Stimulated activated naive CD4-positive, alpha-beta T cell treated with Interleukin-2 at 50 U/mL for 16 hours (primary cell): ENCODE results near the gene NOS1.

Experiments
- DNase-seq: peaks from one replicate; lab custom pipeline; 2025; lab: John Stamatoyannopoulos, UW

Gene NOS1

GRCh38 chr12:117363953-117364486 is 2.6 kb upstream of the NOS1 start:
- DNase-seq, result no peak

- no peak for DNase-seq
Measured at GRCh38 chr12:117363056-117363662, 1.7 kb upstream of the NOS1 start.

DNA sequence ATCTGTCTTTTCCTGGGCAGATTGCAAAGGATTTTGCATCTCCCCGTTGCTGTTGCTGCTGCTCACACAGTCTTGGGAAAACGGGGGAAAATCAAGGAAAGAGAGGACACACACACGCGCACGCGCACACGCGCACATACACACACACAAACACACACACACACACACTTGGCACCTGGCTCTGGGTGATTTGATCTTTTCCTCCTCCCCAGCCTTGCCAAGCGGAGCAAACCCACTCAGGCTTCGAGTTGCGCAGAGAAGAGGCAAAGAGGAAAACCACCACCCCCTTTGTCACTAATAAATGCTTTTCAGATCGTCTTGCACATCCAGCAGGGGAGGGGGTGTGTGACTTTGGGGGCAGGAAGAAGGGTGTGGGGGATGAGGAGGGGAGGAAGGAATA is 965 bp upstream of the NOS1 start:
- DNase-seq, result no peak

- no peak for DNase-seq
Measured at GRCh38 chr12:117361905-117362304, 479 bp upstream of the NOS1 start.

DNA sequence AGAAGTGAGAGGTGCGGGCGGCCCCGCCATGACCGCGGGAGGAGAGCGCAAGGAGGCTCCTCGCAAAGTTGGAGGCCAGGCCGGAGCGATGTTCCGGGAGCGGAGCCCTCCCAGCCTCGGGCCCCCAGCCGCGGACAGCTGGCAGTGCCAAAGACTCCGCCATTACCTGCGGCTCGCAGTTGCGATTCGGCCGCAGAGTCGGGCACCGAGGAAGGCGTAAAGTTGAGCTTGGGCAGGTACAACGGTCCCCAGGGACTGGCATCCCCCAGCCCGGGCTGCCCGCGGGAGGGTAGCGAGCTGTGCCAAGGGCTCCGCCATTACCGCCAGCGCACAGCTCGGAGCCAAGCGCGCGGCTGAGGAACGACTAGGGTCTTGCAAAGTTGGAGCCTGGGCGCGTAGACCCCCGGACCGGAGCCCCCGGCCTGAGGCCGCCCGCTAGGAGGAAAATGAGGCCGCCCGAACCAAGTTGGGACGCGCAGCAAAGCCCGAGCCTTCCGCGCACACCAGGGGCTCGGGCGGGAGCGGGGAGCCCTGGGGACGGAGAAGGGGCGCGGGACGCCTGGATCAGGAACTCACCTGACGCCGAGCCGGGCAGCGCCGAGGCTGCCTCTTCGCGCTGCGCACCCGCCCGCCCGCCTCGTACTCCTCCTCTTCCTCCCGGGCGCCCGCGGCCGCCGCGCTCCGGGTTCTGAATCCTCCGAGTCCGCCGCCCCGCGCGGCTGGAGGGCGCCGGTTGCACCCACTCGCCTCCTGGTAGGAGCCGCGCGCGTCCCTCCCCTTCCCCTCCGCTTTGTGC is 677 bp downstream of the NOS1 start:
- DNase-seq, result no peak

DNA sequence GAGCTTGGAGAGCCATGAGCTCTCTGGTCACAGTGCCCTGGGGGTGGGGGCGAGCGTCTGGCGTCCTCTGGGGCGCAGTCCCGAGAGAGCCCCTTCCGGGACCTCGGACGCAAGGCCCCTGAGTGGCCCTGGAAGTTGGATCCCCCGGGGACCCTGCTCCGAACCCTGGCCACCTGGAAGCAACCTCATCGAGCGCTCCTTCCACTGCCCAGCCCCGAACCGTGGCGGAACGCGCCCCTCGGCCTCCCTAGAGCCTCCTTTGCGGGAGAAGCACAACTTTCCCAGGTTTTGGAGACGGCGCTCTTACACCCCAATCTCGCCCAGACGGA is 1.2 kb downstream of the NOS1 start:
- no peak for DNase-seq

GRCh38 chr12:117359029-117359845 is 2.2 kb downstream of the NOS1 start:
- no peak for DNase-seq

DNA sequence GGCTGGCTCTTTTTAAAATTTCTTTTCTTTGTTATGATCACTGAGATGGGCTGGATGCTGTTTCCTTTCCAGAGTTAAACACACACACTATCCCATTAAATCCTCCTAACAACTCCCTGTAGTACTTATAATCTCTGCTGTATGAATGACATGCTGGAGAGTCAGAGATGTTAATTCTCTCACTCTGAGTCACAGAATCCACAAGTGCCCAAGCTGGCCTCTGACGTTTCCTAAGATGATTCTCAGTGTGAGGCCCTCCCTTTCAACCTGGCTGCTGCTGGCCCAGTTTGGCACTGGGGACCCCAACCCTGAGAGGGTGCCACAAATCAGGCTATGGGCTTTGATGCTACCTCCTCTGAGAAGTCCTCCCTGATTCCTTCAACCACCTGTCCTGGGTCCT is 5.4 kb downstream of the NOS1 start:
- DNase-seq, result no peak

GRCh38 chr12:117352883-117353282 is 8.5 kb downstream of the NOS1 start:
- no peak for DNase-seq

- no peak for DNase-seq
Measured at GRCh38 chr12:117352206-117352605, 9.2 kb downstream of the NOS1 start.

GRCh38 chr12:117350140-117350539 is 11.3 kb downstream of the NOS1 start:
- no peak for DNase-seq

DNA sequence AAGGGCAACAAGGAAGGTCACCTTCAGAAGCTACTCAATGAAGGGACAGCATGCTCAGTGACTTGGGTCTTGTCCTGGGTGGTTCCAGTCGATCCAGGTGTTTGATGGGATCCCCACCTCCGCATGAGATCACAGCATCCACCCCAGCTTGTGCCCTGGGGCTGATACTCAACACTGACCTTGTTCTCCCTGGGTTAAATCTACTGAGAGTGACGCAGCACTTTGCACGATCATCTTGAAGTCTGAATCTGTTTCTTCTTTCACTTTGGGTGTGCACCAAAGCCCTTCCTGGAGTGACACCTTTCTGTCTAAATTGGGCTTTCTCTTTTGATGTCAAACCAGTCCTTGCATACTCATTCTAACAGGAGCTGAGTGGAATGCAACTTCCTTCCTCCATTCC is 13.8 kb downstream of the NOS1 start:
- DNase-seq, result no peak

DNA sequence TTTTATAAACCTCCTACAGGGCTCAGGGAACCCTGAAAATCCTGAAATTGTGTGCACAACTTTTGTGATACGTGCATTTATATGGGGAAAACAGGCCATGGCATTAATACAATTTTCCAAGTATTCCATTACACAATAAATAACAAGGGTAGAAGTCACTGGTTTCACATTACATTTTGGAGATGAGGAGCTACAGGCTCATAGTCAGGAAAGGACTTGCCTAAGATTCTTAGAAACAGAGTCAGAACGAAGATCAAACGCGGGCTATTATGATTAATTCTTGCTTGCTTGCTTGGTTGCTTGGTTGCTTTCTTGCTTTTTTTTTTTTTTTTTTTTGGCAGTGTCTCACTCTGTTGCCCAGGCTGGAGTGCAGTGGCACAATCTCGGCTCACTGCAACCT is 16.7 kb downstream of the NOS1 start:
- DNase-seq, result no peak

DNA sequence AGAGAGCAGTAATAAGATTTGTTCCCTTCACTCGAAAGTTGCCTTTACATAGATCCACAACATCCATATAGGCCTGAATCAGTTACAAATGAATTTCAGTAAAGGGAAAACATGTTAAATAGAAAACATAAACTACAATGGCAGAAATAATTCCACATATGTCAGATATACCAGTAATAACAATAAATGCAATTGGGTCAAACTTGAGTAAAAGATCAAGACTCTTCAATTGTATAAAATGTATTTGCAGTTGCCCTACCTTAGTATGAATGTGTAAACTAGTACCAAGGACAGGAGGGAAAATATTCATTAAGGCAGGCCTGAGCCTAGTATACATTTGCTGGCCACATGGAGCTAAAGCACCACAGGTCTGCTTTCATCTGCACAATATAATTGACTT is 17.6 kb downstream of the NOS1 start:
- no peak for DNase-seq

- DNase-seq, result no peak
Measured at GRCh38 chr12:117343296-117343695, 18.1 kb downstream of the NOS1 start.

GRCh38 chr12:117342682-117343081 is 18.7 kb downstream of the NOS1 start:
- no peak for DNase-seq

- DNase-seq, result no peak
Measured at GRCh38 chr12:117342247-117342646, 19.2 kb downstream of the NOS1 start.

GRCh38 chr12:117339104-117339503 is 22.3 kb downstream of the NOS1 start:
- no peak for DNase-seq

DNA sequence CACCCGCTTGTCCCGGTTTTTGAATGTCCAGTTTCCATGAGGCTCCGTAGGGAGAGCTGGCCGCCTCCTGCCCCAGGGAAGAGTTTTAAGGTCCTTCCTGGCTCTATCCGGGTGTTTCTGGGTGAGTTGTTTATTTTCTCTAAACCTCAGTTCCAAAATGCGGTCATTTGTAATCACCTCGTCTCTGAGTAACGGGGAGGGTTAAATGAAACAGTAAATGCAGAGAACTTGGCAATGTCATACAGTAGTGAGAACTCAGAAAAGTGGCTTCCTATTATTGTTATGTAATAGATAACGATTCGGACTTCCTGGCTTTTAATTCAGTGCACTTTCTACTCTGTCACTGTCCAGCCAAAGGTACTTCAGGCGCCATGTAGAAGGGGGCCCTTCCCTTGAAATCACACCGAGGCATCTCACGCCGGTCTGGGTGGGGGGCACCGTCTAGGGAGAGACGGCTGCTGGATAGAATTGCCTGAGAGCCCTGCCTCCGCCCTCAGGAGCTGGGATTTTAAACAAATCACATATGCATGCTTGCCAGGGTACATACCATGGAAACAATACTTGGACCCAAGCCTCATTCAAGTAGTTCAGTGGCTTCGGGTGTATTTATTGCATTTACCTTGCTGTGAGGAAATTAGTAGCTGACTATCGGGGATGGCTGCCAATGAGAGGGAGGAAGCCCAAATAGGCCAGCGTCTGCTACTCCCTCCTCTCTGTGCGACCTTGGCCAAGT is 26.4 kb downstream of the NOS1 start:
- DNase-seq, result no peak

- no peak for DNase-seq
Measured at GRCh38 chr12:117334051-117334450, 27.4 kb downstream of the NOS1 start.

- DNase-seq, result no peak
Measured at GRCh38 chr12:117333331-117333881, 28.0 kb downstream of the NOS1 start.

GRCh38 chr12:117331691-117332090 is 29.7 kb downstream of the NOS1 start:
- DNase-seq, result no peak
